Fibroblast of the aortic adventitia (primary cell): ENCODE data around the gene ENAH. TPM values are rescaled to one million over a fixed set of nuclear protein-coding genes. Genes with fewer than 3 reads are reported as not detected.

Source experiments
- DNase-seq: peaks from one replicate; pipeline ENCODE4 v3.0.0-alpha.2; 2010; ENCODE audit warnings: low read depth
- H3K4me3 ChIP-seq: 2 replicates; pipeline ENCODE4 v1.5.1; 2011; ENCODE audit warnings: low read depth, mild to moderate bottlenecking, control low read depth, low read length, moderate library complexity
- total RNA-seq: library from RNA; depleted of rRNA; stranded (reverse); fragments of >200 nt; gene quantifications from 2 replicates; pipeline ENCODE4 v1.2.3, GENCODE V29; 2012; ENCODE audit warnings: low replicate concordance
- TF ChIP-seq, protein P1 (sequence below): IDR thresholded peaks from 2 replicates; pipeline ENCODE4 v1.5.1; 2011; ENCODE audit warnings: mild to moderate bottlenecking, low read length, control low read depth, inconsistent platforms; ENCODE audit not compliant: insufficient read depth

Gene ENAH
- total RNA-seq, 1 donor = 148 TPM

DNA sequence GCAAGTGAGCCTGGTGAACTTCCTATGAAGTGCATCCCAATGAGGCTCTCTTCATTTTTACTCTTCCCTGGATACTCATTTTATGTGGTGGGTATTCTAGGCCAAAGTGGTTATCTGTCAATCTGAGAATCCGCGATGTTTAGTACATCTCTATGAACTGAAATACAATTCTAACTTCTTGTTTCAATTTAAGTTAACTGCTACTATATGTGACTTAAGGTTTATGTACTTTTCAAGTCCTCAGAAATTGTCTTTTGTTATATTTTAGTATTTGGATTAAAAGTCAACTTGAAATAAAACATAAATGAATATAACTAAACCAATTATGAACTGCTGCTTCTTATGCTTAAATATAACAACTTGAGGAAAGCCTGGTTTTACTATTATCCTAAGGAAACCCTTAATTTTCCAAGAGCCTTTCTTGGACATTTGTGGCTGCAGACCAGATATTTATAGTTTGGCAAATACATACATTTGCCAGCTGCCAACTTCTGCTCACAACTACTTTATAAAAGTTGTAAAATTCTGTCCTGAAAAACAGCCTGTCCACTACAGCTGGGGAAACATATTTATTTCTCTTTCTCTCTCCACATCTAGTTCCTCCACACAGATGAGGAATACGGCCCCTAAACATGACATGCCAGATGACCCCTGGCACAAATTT, 60.4 kb downstream of the ENAH start:
- TF ChIP-seq, protein P1, sequence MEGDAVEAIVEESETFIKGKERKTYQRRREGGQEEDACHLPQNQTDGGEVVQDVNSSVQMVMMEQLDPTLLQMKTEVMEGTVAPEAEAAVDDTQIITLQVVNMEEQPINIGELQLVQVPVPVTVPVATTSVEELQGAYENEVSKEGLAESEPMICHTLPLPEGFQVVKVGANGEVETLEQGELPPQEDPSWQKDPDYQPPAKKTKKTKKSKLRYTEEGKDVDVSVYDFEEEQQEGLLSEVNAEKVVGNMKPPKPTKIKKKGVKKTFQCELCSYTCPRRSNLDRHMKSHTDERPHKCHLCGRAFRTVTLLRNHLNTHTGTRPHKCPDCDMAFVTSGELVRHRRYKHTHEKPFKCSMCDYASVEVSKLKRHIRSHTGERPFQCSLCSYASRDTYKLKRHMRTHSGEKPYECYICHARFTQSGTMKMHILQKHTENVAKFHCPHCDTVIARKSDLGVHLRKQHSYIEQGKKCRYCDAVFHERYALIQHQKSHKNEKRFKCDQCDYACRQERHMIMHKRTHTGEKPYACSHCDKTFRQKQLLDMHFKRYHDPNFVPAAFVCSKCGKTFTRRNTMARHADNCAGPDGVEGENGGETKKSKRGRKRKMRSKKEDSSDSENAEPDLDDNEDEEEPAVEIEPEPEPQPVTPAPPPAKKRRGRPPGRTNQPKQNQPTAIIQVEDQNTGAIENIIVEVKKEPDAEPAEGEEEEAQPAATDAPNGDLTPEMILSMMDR = no peak
- DNase-seq = no peak
- H3K4me3 ChIP-seq = no peak overlapping the region

DNA sequence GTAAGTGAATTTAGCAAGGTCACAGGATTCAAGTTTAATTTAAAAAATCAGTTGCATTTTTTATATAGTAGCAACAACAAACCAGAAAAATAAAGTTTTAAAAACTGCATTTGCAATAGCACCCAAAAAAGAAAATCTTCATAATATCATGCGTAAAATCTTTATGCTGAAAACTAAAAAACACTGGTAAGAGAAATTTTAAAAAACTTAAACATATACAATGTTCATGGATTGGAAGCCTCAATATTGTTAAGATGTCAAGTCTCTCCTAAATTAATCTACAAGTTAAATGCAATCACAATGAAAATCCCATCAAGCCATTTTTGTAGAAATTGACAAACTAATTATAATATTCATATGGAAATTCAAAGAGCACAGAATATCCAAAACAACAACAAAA, 65.6 kb downstream of the ENAH start:
- no peak for DNase-seq
- no peak overlapping the region for H3K4me3 ChIP-seq
- TF ChIP-seq, protein P1 = no peak

DNA sequence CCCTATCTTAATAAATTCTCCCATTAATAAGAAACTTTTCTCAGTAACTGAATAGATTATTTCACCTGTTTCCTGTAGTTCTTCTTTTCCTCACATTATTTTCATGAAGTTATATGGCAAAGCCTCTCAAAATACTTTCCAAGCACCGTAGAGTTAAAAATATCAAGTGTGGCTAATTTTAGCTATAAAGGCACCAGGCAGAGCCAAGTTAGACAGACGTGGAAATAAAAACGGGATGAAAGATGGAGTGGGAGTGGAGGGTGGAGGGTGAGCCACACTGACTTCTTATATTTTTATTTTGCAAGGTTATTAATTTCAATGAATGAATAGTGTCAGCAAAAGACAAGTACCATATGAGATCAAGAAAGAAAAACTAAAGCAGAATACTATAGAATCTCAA, 71.7 kb downstream of the ENAH start:
- peak; percentile 27 for DNase-seq
- TF ChIP-seq, protein P1 = no peak
- no peak overlapping the region for H3K4me3 ChIP-seq

DNA sequence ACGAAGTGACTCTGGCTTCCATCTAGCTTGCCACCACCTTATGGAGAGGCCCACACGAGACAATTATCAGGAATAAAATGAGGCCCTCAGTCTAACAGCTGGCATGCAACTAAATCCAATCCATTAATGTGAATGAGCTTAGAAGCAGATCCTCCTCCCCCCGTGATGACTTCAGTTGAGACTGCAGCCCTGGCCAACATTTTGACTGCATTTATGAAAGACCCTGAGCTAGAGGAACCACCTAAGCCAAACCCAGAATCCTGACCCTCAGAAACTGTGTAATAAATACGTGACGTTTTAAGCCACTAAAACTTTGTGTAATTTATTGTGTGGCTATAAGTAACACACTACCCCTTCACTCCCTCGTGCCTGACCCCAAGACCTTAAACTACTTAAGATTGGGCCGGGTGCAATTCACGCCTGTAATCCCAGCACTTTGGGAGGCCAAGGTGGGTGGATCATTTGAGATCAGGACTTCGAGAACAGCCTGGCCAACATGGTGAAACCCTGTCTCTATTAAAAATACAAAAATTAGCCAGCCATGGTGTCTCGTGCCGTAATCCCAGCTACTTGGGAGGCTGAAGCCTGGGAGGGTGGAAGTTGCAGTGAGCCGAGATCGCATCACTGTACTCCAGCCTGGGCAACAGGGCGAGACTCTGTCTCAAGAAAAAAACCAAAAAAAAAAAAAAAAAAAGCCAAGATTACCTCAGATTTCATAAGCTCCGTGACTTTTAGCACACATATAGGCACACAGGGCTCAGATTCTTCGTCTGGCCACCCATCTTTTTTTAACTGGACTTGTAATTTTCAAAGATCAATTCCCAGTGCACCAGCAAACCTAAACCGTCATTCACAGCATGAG, 72.5 kb downstream of the ENAH start:
- TF ChIP-seq, protein P1 = no peak
- H3K4me3 ChIP-seq = no peak overlapping the region

DNA sequence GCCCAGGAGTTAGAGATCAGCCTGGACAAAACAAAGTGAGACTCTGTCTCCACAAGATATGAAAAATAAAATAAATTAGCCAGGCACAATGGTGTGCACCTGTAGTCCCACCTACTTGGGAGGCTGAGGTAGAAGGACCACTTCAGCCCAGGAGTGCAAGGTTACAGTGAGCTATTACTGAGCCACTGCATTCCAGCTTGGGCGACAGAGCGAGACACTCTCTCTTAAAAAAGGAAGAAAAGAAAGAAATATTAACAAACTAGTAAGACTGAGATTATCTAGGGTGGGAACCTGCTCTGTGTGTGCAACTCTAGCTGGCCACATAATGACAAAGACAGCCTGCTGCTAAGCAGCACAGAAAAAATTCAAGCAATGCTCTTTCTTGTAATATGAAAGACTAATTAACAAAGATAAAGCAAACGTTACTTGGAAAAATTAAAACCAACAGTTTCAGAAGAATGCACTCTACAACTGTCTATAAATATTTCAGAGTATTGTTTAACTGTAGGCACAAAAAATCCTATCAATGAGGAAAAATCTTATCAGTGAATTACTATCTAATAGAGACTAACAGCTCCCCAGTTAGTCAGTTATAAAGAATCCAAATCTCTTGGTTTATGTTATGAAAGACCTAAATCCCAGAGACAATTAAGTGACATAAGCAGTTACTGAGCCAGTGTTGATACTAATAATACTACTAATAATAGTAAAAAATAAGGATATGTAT, 74.5 kb downstream of the ENAH start:
- no peak overlapping the region for H3K4me3 ChIP-seq
- TF ChIP-seq, protein P1 = no peak
- peak; percentile 28 for DNase-seq

More for the DNA sequence above, 72.5 kb downstream of the ENAH start:
- peak; percentile 34 for DNase-seq

DNA sequence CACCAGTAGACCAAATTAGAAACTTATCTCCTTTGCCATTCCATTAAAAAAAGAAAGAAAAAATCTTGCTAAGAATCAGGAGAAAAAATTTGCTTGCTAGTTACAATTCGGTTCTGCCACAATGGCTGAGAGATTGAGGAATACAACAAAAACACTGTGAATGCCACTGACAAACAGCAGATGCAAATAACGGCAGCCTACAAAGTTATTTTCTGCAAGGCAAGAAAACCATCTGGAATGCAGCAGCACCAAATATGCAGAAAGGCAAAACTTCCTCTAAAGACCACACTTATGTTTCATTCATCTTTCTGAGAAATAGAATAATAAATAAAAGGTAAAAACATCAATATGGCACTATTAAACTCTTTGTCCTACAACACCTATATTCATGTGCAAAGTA, 75.7 kb downstream of the ENAH start:
- no peak overlapping the region for H3K4me3 ChIP-seq
- TF ChIP-seq, protein P1 = no peak
- DNase-seq = no peak
